ENCODE measurements around the gene CASD1.

- no peak for TF ChIP-seq EZH2 (IDR thresholded peaks at IDR 0.05; ENCODE audit: insufficient read depth, poor library complexity, severe bottlenecking)
- no peak for TF ChIP-seq EZH2phosphoT487 (IDR thresholded peaks at IDR 0.05; ENCODE audit: insufficient read depth, low read depth)
These were observed 95.4 kb downstream of the CASD1 start for GRCh38 chr7:94605031-94605430.
